Ascending aorta (tissue), 2 donors: Measurements from ENCODE around the gene PDXK. TPM values are rescaled to one million over a fixed set of nuclear protein-coding genes. Genes with fewer than 3 reads are reported as not detected.

Experiments
- DNase-seq, 2 donors: peaks; one replicate each; pipeline ENCODE4 v3.0.0-alpha.2; 2019; ENCODE audit warnings: low spot score in 2 of 2
- H3K27ac ChIP-seq, 2 donors: fragments of 200-600 bp; sonication (generic); one replicate each; pipeline ENCODE4 v1.5.1; 2016 to 2017; ENCODE audit warnings: mild to moderate bottlenecking in 1 of 2
- H3K27me3 ChIP-seq: fragments of 200-600 bp; sonication (generic); one replicate; pipeline ENCODE4 v1.5.1; 2017
- H3K36me3 ChIP-seq, 2 donors: fragments of 200-600 bp; sonication (generic); one replicate each; pipeline ENCODE4 v1.5.1; 2016
- H3K4me1 ChIP-seq, 2 donors: fragments of 200-600 bp; sonication (generic); one replicate each; pipeline ENCODE4 v1.5.1; 2016 to 2017; ENCODE audit warnings: mild to moderate bottlenecking in 1 of 2
- H3K4me3 ChIP-seq, 2 donors: fragments of 200-600 bp; sonication (generic); one replicate each; pipeline ENCODE4 v1.5.1; 2016 to 2017; ENCODE audit warnings: mild to moderate bottlenecking in 1 of 2
- H3K9me3 ChIP-seq, 2 donors: fragments of 200-600 bp; sonication (generic); one replicate each; pipeline ENCODE4 v1.5.1; 2016
- intact Hi-C: fragments of 100-400 bp; cut with DNase I; formaldehyde crosslinking; loops from one replicate; pipeline ENCODE4 v1.15.1; 2023
- total RNA-seq: library from RNA; depleted of rRNA; stranded (reverse); fragments of >200 nt; gene quantifications from one replicate; pipeline ENCODE4 v1.1.0, GENCODE V29; 2016
- TF ChIP-seq, protein P1 (sequence below), 3 experiments: fragments of 200-600 bp in 2 of 3; fragments of 450-650 bp in 1 of 3; sonication (generic) in 2 of 3; IDR thresholded peaks; one replicate each; pipeline ENCODE4 v1.5.1; 2016 to 2019; ENCODE audit warnings: antibody characterized with exemption in 3 of 3, mild to moderate bottlenecking in 1 of 3, moderate library complexity in 1 of 3

Gene PDXK
- total RNA-seq, 1 donor from 2014 or later = 102 TPM

DNA sequence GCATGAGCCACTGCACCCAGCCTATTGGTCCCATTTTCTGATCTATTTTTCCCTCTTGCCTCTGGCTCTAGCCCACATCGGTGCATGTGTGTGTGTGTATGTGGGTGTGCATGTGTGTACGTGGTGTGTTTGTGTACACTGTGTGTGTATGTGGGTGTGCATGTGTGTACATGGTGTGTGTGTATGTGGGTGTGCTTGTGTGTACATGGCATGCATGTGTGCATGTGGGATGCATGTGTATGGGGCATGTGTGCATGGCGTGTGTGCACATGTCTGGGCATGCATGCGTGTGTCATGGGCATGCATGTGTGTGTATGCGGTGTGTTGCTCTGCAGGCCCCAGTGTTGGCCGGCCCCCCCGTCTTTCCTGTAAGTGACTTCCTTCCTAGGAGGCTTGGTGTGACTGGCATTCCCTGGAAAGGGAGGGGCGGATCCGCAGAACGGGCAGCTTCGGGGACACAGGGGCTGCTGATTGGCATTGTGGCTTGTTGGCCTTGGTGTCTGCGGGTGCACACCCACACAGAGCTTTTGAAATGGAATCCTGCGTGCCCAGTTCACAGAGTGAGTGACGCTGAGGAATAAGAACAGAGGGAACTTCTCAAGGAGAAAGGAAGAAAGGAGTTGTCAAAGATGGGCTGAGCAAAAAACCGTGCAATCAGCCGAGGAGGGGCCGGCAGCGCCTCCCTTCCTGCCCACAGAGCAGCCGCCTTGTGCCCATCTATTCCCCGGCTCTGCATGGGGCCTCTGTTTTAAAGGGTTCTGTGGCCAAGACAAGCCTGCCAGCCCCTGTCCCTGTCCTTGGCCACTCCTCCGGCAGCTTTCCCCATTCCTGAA lies 8.0 kb downstream of the PDXK start:
- peak overlapping the region in 1 of 2 donors; percentile 0 for H3K4me3 ChIP-seq
- peak in 1 of 2 donors; percentile 75 for DNase-seq
- intact Hi-C loops = loop anchor here (5.0 to 10.0 kb wide), 3 partner anchors 50 to 1962 kb away; partner anchors contain the start of genes AGPAT3, CSTB and RIPK4
- peak overlapping the region; percentile 90 to 91 for H3K27ac ChIP-seq
- peaks cover 23 to 46% of the 10 kb centered on the region in 2 donors for H3K4me1 ChIP-seq
- no peaks in the 10 kb centered on the region for H3K27me3 ChIP-seq
- H3K9me3 ChIP-seq = no peaks in the 10 kb centered on the region
- TF ChIP-seq, protein P1, sequence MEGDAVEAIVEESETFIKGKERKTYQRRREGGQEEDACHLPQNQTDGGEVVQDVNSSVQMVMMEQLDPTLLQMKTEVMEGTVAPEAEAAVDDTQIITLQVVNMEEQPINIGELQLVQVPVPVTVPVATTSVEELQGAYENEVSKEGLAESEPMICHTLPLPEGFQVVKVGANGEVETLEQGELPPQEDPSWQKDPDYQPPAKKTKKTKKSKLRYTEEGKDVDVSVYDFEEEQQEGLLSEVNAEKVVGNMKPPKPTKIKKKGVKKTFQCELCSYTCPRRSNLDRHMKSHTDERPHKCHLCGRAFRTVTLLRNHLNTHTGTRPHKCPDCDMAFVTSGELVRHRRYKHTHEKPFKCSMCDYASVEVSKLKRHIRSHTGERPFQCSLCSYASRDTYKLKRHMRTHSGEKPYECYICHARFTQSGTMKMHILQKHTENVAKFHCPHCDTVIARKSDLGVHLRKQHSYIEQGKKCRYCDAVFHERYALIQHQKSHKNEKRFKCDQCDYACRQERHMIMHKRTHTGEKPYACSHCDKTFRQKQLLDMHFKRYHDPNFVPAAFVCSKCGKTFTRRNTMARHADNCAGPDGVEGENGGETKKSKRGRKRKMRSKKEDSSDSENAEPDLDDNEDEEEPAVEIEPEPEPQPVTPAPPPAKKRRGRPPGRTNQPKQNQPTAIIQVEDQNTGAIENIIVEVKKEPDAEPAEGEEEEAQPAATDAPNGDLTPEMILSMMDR (IDR thresholded peaks at IDR 0.05) = no peak
- peaks cover 0 to 10% of the 10 kb centered on the region in 2 donors for H3K36me3 ChIP-seq

DNA sequence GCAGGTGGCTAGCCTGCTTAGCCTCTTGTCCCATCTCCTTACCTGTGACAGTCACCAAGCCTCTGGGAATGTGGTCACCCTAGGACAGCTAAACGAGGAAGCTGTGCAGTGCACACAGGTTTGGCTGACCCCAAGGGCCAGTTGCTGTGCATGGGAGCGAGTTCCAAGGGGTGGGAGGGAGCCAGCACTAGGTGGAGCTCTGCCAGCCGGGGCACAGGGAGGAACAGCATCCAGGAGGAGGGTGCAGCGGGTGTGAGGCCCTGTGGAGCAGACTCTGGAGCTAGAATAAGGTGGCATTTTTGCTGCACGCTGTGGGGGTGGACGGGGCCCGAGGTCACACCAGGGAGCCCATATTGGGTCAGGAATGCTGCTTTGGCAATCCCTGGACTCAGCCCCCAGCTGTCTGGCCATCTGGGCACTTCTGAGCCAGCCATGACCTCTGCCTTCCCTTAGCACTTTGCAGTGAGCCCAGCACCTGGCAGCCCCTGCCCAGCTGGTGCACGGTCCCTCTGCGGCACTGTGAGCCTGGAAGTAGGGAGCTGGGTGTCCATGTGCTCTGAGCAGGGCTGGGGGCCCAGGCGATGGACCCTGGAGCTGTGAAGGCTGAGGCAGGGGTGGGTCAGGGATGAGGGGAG lies 8.7 kb downstream of the PDXK start:
- no peaks in the 10 kb centered on the region for H3K27me3 ChIP-seq
- peak in 1 of 2 donors; percentile 71 for DNase-seq
- TF ChIP-seq, protein P1 (IDR thresholded peaks at IDR 0.05) = no peak
- H3K4me1 ChIP-seq = peaks cover 23 to 49% of the 10 kb centered on the region in 2 donors
- peaks cover 0 to 10% of the 10 kb centered on the region in 2 donors for H3K36me3 ChIP-seq
- H3K9me3 ChIP-seq = no peaks in the 10 kb centered on the region
- peak overlapping the region; percentile 57 to 70 for H3K4me3 ChIP-seq
- intact Hi-C loops = loop anchor here (1.0 to 10.0 kb wide), 4 partner anchors 31 to 1963 kb away; partner anchors contain the start of genes AGPAT3, CSTB and RIPK4
- peak overlapping the region; percentile 90 to 91 for H3K27ac ChIP-seq

DNA sequence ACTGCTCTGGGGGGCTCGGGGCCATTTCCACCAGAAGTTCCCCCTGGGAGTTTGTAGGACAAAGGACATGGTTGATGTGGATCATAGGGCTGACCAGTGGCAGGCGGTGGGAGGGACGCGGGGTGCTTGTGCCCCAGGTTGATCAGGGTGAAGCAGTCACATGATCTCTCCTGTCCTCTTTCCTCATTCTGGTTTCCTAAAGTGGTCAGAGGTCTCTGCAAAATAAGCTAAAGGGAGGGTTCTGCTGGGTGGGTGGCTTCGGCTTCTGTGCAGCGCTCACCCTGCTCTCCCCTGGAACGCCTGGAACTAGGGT lies 9.2 kb downstream of the PDXK start:
- TF ChIP-seq, protein P1 (IDR thresholded peaks at IDR 0.05) = no peak
- Histone ChIP-seq H3K4me1 (peaks cover 23 to 51% of the 10 kb centered on the region in 2 donors), H3K4me3 (peak overlapping the region; percentile 57 to 70), H3K27me3 (no peaks in the 10 kb centered on the region), H3K36me3 (peaks cover 0 to 10% of the 10 kb centered on the region in 2 donors), H3K27ac (peak overlapping the region; percentile 90 to 91), H3K9me3 (no peaks in the 10 kb centered on the region)
- intact Hi-C loops = loop anchor here (1.0 to 10.0 kb wide), 4 partner anchors 30 to 1963 kb away; partner anchors contain the start of genes AGPAT3, CSTB and RIPK4
- DNase-seq = no peak

DNA sequence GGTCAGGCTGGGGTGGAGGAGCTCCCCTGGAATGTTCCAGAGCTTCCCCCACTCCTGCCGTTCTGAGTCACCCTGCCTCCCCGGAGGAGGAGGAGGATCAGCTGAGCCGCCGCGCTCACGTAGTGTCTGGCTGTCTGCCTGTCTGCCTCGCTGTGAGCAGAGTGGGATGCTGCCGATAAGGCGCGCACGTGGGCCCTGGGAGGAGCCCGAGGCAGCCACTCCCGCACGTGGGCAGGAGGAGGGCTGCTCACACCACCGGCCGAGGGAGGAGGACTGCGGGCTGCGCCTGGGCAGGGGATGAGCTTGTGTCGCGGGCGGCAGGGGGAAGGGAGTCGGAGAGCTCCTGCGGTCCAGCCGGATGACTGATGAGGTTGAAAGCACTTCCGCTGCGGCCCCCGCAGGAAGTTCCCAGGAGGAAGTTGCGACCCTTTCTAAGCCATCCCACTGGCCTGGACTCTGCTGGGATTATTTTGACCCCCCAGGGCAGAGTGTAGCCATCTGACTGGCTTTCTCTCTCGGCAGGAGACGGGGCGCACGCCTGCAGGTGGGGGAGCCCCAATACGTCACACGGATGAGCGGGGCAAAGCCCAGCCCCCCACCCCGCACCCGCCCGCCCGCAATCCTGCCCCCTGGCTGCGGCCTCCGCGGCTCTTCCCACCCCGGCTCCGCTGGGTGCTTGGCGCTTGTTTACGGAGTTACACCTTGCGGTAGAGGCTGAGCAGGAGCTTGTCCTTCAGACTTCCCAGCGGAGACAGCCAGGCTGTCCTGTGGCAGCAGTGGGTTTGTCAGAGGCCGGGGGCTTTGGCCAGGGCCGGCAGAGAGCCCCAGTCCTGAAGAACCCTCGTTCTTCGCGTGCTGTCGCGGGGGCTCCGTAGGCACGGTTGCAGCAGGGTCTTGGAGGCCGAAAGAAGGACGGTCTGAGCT lies 9.8 kb downstream of the PDXK start:
- Histone ChIP-seq H3K4me1 (peaks cover 27 to 57% of the 10 kb centered on the region in 2 donors), H3K27me3 (no peaks in the 10 kb centered on the region), H3K27ac (peak overlapping the region; percentile 90 to 91), H3K36me3 (peaks cover 0 to 7% of the 10 kb centered on the region in 2 donors), H3K4me3 (peak overlapping the region; percentile 57 to 70), H3K9me3 (no peaks in the 10 kb centered on the region)
- TF ChIP-seq, protein P1 (IDR thresholded peaks at IDR 0.05) = peak in 2 of 3 experiments; percentile 32 to 48
- intact Hi-C loops = loop anchor here (1.0 to 10.0 kb wide), 4 partner anchors 30 to 1964 kb away; partner anchors contain the start of genes AGPAT3, CSTB and RIPK4
- DNase-seq = peak; percentile 89 to 98

DNA sequence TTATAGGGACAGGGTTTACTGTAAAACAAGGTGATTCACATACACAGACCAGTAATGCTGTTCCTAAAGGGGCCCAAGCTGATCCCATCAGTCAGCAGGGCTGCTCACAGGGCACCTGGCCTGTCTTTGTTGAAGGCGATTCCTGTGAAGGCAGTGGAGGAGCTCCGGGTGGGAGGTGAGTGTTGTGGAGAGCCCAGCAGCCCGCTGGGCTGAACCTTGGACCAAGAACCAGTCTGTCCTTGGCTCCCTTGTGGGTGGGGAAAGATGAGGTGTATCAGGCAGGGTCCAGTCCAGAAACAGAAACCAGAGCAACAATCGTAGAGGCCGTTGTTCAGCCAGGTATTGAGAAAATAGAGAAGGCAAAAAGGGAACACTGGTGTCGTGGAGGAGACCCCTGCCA lies 12.5 kb downstream of the PDXK start:
- Histone ChIP-seq H3K4me1 (peaks cover 33 to 63% of the 10 kb centered on the region in 2 donors), H3K36me3 (no peaks in the 10 kb centered on the region), H3K27ac (peak overlapping the region; percentile 36 to 57), H3K27me3 (no peaks in the 10 kb centered on the region), H3K9me3 (no peaks in the 10 kb centered on the region), H3K4me3 (peak overlapping the region in 1 of 2 donors; percentile 19)
- TF ChIP-seq, protein P1 (IDR thresholded peaks at IDR 0.05) = no peak
- intact Hi-C loops = no loop called here
- no peak for DNase-seq
